Keratinocyte (primary cell): ENCODE results near the gene TNNT2. TPM values are rescaled to one million over a fixed set of nuclear protein-coding genes. Genes with fewer than 3 reads are reported as not detected.

Source experiments
- DNase-seq: peaks from one replicate; pipeline ENCODE4 v3.0.0-alpha.2; 2011; ENCODE audit warnings: low read depth, missing footprints, low spot score
- FAIRE-seq: peaks from 2 replicates; lab custom pipeline; 2011; peaks lifted over from hg19 to GRCh38; lab: Jason Lieb, UNC
- H2AFZ ChIP-seq: 2 replicates; pipeline ENCODE4 v1.6.0; 2012; ENCODE audit warnings: low read length, control low read depth, inconsistent platforms; ENCODE audit not compliant: control insufficient read depth
- H3K27ac ChIP-seq: 2 replicates; pipeline ENCODE4 v1.5.1; 2011; ENCODE audit warnings: low read length; ENCODE audit not compliant: control insufficient read depth, insufficient read depth
- H3K27me3 ChIP-seq: 3 replicates; pipeline ENCODE4 v1.6.0; 2011; ENCODE audit warnings: low read length; ENCODE audit not compliant: control insufficient read depth, insufficient read depth; ENCODE audit errors: extremely low read depth
- H3K36me3 ChIP-seq, 2 experiments: 2 replicates in 1 of 2; 3 replicates in 1 of 2; pipeline ENCODE4 v1.5.1; 2011; ENCODE audit warnings: low read length in 2 of 2, mild to moderate bottlenecking in 1 of 2; ENCODE audit not compliant: control insufficient read depth in 2 of 2, insufficient read depth in 2 of 2; ENCODE audit errors: extremely low read depth in 1 of 2
- H3K4me1 ChIP-seq: 3 replicates; pipeline ENCODE4 v1.5.1; 2011; ENCODE audit warnings: low read length; ENCODE audit not compliant: control insufficient read depth, insufficient read depth; ENCODE audit errors: extremely low read depth
- H3K4me2 ChIP-seq: 3 replicates; pipeline ENCODE4 v1.6.0; 2011; ENCODE audit warnings: low read depth, low read length; ENCODE audit not compliant: control insufficient read depth, insufficient read depth; ENCODE audit errors: extremely low read depth
- H3K4me3 ChIP-seq, 3 experiments: fragments of 200-600 bp in 1 of 3; sonication (generic) in 1 of 3; 2 replicates in 2 of 3; 3 replicates in 1 of 3; pipeline ENCODE4 v1.5.1; 2011 to 2016; ENCODE audit warnings: low read length in 3 of 3, mild to moderate bottlenecking in 3 of 3, control low read depth in 2 of 3, inconsistent platforms in 1 of 3, low read depth in 1 of 3, mixed read lengths in 1 of 3, mixed run types in 1 of 3, moderate library complexity in 1 of 3; ENCODE audit not compliant: control insufficient read depth in 2 of 3, insufficient read depth in 2 of 3; ENCODE audit errors: extremely low read depth in 1 of 3
- H3K79me2 ChIP-seq: 2 replicates; pipeline ENCODE4 v1.6.0; 2012; ENCODE audit warnings: low read length; ENCODE audit not compliant: control insufficient read depth, insufficient read depth
- H3K9ac ChIP-seq: 3 replicates; pipeline ENCODE4 v1.6.0; 2011; ENCODE audit warnings: low read length; ENCODE audit not compliant: control insufficient read depth, insufficient read depth; ENCODE audit errors: extremely low read depth
- H3K9me1 ChIP-seq: 3 replicates; pipeline ENCODE4 v1.6.0; 2011; ENCODE audit warnings: low read length; ENCODE audit not compliant: control insufficient read depth, insufficient read depth; ENCODE audit errors: extremely low read depth
- H3K9me3 ChIP-seq: 2 replicates; pipeline ENCODE4 v1.5.1; 2012; ENCODE audit warnings: low read depth, low read length; ENCODE audit not compliant: control insufficient read depth
- H4K20me1 ChIP-seq: 3 replicates; pipeline ENCODE4 v1.6.0; 2011; ENCODE audit warnings: low read length; ENCODE audit not compliant: control insufficient read depth, insufficient read depth; ENCODE audit errors: extremely low read depth
- EZH2 ChIP-seq: IDR thresholded peaks from one replicate; pipeline ENCODE4 v1.6.1; 2012; ENCODE audit warnings: inconsistent platforms, mild to moderate bottlenecking, low read length, moderate library complexity
- dilution Hi-C: fragments of 300-500 bp; cut with MboI; formaldehyde crosslinking; loops from one replicate; pipeline ENCODE4 v1.7.0; 2020; ENCODE audit warnings: low sequenced_read_pairs; ENCODE audit not compliant: extremely low pct_ligation_motif_present
- polyA plus RNA-seq, 5 experiments: library from polyadenylated mRNA; depleted of rRNA in 3 of 5; stranded (reverse) in 3 of 5; stranded (forward) in 1 of 5; unstranded in 1 of 5; fragments of >200 nt; gene quantifications; 1 replicate in 1 of 5; 2 replicates in 3 of 5; 3 replicates in 1 of 5; pipeline versions ENCODE4 v1.2.1 to v1.2.3, GENCODE V29; 2011 to 2012; ENCODE audit warnings: missing spikeins in 2 of 5, low read depth in 1 of 5, low replicate concordance in 1 of 5
- TF ChIP-seq, protein P1 (sequence below), 3 experiments: IDR thresholded peaks in 1 of 3; conservative IDR thresholded peaks in 1 of 3; optimal IDR thresholded peaks in 1 of 3; 2 replicates in 2 of 3; 3 replicates in 1 of 3; pipeline versions ENCODE3 to v1.5.1; 2011; ENCODE audit warnings: low read length in 3 of 3, mild to moderate bottlenecking in 3 of 3, moderate library complexity in 2 of 3, control low read depth in 1 of 3, inconsistent platforms in 1 of 3; ENCODE audit not compliant: insufficient read depth in 2 of 3; ENCODE audit errors: extremely low read depth in 1 of 3

TNNT2 gene
- polyA plus RNA-seq, 1 donor (not counting 4 experiments of a cell fraction or from before 2014, with no cell fraction given): 1.4 TPM

DNA sequence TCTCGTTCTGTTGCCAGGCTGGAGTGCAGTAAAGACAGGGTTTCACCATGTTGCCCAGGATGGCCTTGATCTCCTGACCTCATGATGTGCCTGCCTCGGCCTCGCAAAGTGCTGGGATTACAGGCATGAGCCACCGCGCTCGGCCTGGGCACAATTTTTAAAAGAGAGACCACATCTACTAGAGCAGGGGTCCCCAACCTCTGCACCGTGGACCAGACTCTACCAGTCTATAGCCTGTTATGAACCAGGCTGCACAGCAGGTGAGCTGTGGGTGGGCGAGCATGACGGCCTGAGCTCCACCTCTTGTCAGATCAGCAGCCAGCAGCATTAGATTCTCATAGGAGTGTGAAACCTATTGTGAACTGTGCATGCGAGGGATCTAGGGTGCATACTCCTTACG is 20.8 kb downstream of the TNNT2 start:
- dilution Hi-C loops: no loop called here
- no peaks in the 10 kb centered on the region for H3K36me3 ChIP-seq
- no peaks in the 10 kb centered on the region for H3K9me3 ChIP-seq
- H3K9ac ChIP-seq: no peak overlapping the region
- no peak overlapping the region for H3K4me3 ChIP-seq
- no peaks in the 10 kb centered on the region for H3K79me2 ChIP-seq
- no peak for TF ChIP-seq EZH2
- TF ChIP-seq, protein P1, sequence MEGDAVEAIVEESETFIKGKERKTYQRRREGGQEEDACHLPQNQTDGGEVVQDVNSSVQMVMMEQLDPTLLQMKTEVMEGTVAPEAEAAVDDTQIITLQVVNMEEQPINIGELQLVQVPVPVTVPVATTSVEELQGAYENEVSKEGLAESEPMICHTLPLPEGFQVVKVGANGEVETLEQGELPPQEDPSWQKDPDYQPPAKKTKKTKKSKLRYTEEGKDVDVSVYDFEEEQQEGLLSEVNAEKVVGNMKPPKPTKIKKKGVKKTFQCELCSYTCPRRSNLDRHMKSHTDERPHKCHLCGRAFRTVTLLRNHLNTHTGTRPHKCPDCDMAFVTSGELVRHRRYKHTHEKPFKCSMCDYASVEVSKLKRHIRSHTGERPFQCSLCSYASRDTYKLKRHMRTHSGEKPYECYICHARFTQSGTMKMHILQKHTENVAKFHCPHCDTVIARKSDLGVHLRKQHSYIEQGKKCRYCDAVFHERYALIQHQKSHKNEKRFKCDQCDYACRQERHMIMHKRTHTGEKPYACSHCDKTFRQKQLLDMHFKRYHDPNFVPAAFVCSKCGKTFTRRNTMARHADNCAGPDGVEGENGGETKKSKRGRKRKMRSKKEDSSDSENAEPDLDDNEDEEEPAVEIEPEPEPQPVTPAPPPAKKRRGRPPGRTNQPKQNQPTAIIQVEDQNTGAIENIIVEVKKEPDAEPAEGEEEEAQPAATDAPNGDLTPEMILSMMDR (optimal IDR thresholded peaks at IDR 0.05 in 1 of 3, IDR thresholded peaks at IDR 0.05 in 1 of 3, conservative IDR thresholded peaks at IDR 0.05 in 1 of 3; ENCODE audit: extremely low read depth in 1 of 3, insufficient read depth in 2 of 3, low read length in 3 of 3): no peak
- H3K4me2 ChIP-seq: no peak overlapping the region
- H3K27ac ChIP-seq: no peak overlapping the region
- peaks cover 41% of the 10 kb centered on the region for H3K4me1 ChIP-seq
- FAIRE-seq (no peak), DNase-seq (no peak)
- H2AFZ ChIP-seq: no peak overlapping the region
- H4K20me1 ChIP-seq: no peaks in the 10 kb centered on the region
- no peaks in the 10 kb centered on the region for H3K9me1 ChIP-seq
- H3K27me3 ChIP-seq: no peaks in the 10 kb centered on the region

DNA sequence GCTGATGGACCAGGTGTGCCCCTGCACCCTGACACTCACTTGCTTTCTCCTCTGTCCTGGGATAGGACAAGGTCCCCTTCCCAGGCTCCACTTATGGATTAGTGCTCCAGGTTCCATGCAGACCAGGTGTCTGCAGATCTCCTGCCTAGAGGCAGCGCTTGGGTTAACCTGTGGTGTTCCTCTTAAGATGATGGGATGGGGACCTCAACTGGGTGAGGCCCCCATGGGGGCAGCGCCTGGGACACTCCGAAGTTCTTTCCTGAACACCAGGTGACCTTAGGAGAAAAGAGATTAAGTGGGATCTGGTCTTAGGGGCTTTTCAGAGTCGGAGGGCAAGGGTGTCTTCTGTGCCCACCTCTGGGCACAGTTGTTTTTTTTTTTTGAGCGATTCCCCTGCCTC is 21.2 kb downstream of the TNNT2 start:
- Histone ChIP-seq H3K27me3 (no peaks in the 10 kb centered on the region), H3K4me2 (no peak overlapping the region), H2AFZ (no peak overlapping the region), H3K27ac (no peak overlapping the region), H3K4me3 (no peak overlapping the region), H3K9ac (no peak overlapping the region), H3K36me3 (no peaks in the 10 kb centered on the region), H3K9me1 (no peaks in the 10 kb centered on the region), H3K79me2 (no peaks in the 10 kb centered on the region), H3K4me1 (peaks cover 41% of the 10 kb centered on the region), H4K20me1 (no peaks in the 10 kb centered on the region), H3K9me3 (no peaks in the 10 kb centered on the region)
- FAIRE-seq (no peak), DNase-seq (no peak)
- dilution Hi-C loops: no loop called here
- no peak for TF ChIP-seq EZH2
- TF ChIP-seq, protein P1 (optimal IDR thresholded peaks at IDR 0.05 in 1 of 3, IDR thresholded peaks at IDR 0.05 in 1 of 3, conservative IDR thresholded peaks at IDR 0.05 in 1 of 3; ENCODE audit: extremely low read depth in 1 of 3, insufficient read depth in 2 of 3, low read length in 3 of 3): no peak
